Measurements from ENCODE around the gene CDK5RAP1.

- TF ChIP-seq PATZ1 (CRISPR knock-in tag; IDR thresholded peaks at IDR 0.05; ENCODE audit: borderline replicate concordance) (no peak), ZC3H10 (CRISPR knock-in tag; IDR thresholded peaks at IDR 0.05) (no peak), CSDC2 (CRISPR knock-in tag; IDR thresholded peaks at IDR 0.05) (no peak), PPARA (CRISPR knock-in tag; IDR thresholded peaks at IDR 0.05; ENCODE audit: borderline replicate concordance) (no peak), ZNF70 (CRISPR knock-in tag; IDR thresholded peaks at IDR 0.05) (no peak), ZNF8 (CRISPR knock-in tag; IDR thresholded peaks at IDR 0.05) (no peak), RARB (CRISPR knock-in tag; IDR thresholded peaks at IDR 0.05) (no peak), TCF4 (CRISPR knock-in tag; IDR thresholded peaks at IDR 0.05; ENCODE audit: borderline replicate concordance) (no peak)
Measured at GRCh38 chr20:33387177-33387576, 14.1 kb downstream of the CDK5RAP1 start.
